Stimulated activated CD8-positive, alpha-beta memory T cell treated with anti-CD3 and anti-CD28 coated beads, Interleukin-4, amount 100 ng/mL, for 24 hours (primary cell): ENCODE results near the gene WIPF1.

Source experiments
- DNase-seq: peaks from one replicate; pipeline ENCODE4 v3.0.0-alpha.2; 2020; ENCODE audit warnings: low read depth

Gene WIPF1

DNA sequence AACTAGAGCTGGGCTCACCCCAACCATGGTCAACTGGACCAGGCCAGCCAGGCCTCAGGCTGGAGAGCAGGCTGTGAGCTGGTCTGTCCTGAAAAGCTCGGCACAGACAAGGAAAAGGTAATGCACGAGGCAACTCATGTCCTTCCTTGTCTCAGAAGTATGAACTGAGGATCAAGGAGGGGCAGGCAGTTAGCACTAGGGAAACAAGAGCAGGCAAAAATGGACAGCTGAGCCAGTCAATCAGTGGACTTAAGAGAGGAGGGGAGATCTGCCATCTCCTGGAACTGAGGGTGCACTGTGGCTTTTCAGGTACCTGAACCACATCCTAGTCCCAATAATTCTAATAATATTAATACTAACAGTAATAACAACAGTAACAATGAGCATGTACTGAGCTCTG lies 20.6 kb upstream of the WIPF1 start:
- DNase-seq: no peak

DNA sequence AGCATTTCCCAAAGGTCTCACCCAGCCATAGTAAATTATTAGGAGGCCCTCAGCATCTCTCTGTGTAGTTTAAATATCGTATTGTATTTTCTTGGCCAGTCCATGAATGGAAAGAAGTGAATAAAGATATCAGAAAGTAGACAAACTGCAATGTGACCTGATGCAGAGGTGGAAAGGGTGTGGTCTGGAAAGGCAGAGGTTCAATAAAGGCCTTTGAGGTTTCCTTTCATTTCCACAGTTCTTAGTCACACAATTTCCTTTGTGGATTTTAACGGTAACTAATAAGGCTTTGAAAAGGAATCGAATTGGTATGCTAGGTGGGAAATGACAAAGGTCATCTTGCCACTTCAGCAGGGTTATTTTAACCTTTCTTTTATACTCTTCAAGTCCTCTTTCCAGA lies 20.1 kb upstream of the WIPF1 start:
- no peak for DNase-seq

DNA sequence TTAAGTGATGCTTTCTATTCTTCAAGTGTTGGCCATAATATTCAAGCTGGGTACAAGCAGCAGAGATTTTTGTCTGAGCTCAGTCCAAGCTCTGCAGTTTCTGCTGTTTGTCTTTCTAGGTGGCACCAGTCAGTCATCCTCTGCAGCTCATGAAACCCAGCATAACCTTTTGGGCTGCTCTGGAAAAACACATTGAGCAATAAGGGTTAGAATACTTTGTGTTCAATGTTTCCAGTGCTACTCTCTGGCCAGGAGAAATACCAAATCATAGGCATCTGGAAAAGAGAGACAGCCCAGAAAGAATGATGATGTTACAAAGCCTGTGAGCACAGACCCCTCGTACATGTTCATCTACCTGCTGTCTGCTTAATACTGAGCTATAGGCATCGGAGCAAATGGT lies 19.5 kb upstream of the WIPF1 start:
- no peak for DNase-seq

DNA sequence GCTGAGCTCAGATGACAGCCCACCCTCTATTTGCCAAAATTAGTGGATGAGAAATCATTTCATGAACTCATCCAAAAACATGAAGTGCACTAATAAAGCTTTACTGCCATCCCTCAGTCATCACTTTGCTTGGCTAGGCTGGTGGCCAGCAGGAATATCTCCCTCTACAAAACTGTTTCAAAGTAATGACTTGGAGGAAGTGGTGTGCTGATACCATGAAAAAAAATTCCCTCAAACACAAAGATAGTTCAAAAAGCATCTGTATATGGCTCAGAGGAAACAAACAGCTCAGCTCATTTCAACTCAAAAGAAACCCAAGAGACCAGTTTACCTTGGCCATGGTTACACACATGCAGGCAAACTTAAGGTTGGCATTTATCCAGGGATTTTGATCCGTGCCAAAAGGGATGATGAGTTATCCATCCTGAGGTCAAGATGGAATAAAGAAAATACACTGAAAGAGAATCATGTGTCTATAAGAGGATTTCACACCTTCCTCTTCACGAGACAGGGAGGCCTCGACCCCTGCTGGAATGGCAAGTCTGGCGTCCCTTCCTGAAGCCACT lies 18.4 kb upstream of the WIPF1 start:
- DNase-seq: no peak

DNA sequence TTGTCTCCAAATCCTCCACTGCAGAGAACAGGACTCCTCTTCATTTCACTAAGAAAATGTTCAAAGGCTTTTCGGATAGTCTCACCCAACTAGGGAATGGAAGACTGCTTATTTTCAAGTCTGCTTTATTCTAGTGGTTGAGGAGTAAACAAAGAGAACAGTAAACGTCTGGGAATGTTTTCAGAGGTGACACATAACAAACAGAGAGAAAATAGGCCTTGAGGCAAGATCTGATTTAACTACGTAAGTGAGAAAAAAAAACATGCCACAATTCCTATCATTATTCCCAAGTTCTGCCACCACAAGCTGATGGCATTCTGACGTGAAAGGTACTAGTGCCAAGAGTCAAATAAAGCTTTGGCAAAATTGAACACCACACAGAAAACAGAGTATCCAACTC lies 16.7 kb upstream of the WIPF1 start:
- no peak for DNase-seq

DNA sequence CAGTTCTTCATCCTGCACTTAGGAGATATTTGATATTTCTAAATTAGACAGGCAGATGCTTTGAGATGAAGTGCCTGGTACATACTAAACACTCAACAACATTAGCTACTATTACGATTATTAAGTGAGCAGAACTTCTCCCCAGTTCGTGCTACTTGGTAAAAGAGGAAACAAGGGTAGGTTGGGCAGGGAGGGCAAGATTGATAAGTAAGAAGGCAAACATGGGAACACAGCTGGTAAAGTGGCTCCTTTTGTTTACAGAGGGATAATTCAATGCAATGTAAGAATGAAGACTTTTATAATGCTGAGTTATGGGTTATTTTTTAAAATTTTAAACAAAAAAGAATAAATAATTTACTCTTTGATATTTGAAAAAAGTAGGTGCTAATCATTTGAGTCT lies 15.9 kb upstream of the WIPF1 start:
- no peak for DNase-seq

DNA sequence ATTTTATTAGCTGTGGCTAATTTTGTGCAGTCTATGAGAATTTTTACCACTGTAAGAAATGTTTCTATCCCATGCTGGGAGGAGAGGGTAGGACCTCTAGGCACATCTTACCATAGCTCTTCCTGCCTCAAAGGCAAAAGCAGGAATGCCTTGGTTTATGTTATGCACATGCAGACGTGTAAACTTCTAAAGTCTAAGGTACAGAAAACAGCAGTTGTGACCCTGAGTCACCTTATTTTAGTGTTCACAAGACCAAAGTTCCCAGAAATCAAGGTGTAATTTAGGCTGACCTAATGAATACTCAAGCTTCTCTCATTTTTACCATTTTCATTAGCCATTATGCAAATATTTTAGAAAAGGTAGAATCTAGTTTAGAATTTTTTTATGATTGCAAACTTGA lies 15.4 kb upstream of the WIPF1 start:
- no peak for DNase-seq

DNA sequence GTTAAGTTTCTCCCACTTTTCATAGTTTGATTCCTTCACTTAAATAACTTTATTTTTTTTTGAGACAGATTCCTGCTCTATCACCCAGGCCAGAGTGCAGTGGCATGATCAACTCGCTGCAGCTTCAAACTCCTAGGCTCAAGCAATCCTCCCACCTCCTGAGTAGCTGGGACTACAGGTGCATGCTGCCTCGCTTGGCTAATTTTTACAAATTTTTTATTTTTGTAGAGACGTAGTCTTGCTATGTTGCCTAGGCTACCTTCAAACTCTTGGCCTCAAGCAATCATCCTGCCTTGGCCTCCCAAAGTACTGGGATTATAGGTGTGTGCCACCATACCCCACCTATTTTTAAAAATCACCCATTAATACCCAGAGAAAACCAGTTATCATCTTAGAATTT lies 14.2 kb upstream of the WIPF1 start:
- DNase-seq: no peak

DNA sequence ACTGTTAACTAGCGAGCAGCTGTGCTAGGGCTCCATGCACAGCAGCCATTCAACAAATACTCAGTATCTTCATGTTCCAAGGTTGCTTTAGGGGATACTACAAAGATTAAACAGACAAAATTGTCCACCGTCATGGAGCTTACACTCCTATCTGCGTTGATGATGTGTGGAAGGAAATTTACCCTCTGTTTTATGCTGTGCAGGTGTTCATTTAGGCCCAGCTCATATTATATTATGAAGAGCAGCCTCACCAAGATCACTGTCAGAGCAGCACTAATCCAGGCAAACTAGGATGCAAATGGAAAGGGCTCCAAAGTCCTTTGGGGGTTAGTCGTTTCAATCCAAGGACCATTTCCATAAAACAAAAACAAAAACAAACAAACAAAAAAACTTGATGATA lies 13.4 kb upstream of the WIPF1 start:
- DNase-seq: no peak

DNA sequence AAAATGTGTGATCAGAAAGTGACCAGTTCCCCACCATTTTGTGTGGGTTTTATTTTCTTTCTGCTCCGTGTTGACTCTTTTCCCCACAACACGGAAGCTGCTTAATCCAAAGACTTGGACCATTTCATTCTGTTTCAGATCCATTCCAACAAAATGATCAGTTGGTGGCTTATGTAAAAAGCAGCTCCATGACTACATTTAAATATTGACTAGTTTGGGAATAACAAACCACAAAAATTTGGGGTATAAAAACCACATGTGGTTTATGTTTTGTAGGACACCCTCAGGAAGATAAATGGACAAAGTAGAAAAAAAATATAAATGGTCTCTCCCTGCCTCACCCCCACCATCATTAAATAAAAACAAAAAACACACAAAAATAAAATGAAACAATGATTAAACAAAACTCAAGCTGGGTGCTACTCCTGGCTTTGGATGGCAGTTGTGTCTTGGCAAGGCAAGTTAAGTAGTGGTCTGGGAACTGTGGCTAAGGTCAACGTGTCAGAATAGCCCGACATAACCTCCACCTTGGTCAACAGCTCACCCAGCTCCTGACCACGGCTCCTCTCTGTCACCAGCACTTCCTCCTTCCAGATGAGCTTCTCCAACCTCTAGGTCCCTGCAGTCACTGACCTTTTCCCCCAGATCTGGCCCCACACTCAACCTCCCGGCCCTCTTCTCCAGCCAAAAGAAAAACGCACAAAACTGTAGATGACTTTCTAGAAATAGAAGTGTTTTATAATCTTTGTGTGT lies 12.8 kb upstream of the WIPF1 start:
- no peak for DNase-seq

DNA sequence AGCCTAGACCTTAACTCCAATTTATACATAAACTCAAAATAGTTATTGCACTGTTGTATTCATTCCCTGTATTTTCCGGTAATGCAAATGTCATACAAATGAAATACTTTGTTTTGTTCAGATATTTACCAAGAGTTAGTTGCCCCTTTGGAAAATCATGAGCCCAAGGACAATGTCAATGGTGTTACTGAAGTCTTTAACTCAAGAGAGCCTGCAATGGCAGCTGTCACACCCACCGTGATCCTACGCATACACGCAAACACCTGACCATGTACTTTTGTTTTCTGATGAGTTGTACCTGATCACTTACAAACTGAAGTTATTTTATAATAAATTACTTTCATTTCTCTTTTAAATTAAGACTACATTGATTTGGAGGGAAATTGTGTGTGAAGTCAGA lies 11.7 kb upstream of the WIPF1 start:
- no peak for DNase-seq

DNA sequence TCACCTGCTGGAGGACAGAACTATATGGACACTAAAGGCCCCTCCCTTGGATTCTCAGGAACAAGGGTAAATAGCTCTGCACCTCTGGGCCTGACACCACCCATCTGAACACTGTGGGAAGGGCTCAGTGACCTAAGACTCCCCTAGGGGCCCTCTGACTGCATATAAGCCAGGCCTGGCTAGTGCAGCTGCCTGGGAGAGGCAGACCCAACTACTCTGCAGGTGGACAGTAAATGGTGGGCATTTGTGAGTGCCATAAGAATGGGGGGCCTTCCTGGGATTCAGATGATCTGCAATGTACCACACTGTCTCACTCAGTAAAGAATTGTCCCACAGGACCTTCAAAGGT lies 11.2 kb upstream of the WIPF1 start:
- DNase-seq: no peak

DNA sequence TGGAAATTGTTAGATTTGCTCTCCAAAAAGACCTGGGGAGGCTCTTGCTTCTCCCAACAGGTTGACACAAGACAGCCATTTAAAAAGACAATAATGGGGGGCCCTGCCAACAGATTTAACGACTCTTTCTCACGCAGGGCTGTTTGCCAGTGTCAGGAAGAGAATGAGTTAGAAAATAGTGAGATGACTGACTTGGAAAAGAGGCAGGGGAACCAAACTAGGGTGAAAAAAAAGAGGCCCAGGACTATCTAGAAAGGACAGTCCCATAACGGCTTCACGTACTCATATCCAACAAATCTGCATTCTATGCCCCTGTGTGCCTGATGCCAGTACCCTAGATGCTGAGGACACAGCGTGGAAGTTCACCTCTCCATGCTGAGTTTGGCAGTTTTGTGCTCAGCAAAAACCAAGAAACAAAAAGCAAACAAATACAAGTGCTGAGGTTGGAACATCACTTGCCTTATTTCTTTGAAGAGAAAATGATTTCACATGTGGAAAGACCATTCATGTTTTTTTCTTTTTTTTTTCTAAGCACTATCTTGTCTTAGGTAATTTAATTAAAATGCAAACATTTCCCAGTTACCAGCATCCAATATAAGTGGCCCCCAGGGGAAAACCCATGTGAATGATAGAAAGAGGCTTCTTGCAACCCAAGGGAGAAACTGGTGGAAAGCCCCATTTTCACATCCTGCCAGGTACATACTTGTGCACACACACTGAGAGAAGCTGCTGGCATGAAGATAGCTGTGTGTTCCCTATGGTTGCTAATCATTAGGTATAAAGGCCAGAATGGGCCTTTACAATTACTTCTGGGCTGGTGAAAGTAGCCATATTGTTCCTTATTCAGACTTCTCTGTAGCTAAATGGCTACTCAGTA lies 10.6 kb upstream of the WIPF1 start:
- DNase-seq: no peak

DNA sequence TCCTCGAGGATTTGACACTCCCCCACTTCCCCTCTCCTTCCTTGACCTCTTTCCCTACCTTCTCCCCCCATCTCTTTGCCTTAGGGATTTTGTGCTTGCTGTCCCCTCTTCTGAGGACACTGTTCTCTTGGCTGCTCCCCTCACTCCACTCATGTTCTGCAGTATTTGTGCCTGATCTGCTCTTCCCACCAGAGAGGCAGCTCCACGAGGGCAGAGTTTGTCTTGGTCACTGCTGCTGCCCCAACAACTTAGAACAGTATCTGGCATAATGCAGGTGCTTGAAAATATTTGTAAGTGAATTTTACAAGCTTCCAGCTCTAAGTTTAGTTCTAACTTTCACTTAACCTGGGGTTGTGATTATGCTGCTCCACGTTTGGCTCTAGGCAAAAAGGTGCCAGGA lies 10.0 kb upstream of the WIPF1 start:
- DNase-seq: no peak

DNA sequence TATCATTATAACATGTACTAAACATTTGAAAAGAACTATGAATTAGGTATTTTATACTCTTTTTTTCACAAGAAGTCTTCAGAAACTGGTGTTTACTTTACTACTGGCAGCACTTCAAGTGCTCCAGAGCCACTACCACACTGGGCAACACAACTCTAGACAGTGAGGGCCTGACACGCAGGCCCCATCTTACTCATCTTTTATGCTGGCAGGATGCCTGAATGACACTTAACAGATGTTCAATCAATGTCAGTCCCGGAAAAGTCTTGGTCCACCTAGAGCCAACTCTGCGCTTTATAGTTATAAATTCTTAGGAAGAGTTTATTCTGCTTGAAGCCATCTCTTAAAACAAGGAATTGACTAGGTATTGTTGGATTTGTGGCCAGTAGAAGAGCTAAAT lies 8.7 kb upstream of the WIPF1 start:
- no peak for DNase-seq

DNA sequence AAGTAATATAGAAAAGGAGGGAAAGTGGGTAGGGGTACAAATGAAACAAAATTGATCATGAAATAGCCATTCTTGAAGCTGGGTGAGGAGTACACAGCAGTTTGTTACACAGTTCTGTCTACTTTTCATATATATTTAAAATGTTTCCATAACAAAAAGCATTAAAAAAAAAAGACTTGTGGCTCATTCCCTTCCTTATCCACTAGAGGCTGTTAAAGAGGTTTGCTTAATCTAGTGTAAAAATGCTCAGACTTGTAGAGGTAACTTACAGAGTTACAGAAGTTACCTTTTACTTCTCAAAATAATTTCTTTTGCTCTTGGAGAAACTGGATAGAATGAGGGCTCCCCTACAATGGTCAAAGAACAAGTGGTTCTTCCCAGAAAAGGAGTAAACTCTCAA lies 8.1 kb upstream of the WIPF1 start:
- DNase-seq: no peak

DNA sequence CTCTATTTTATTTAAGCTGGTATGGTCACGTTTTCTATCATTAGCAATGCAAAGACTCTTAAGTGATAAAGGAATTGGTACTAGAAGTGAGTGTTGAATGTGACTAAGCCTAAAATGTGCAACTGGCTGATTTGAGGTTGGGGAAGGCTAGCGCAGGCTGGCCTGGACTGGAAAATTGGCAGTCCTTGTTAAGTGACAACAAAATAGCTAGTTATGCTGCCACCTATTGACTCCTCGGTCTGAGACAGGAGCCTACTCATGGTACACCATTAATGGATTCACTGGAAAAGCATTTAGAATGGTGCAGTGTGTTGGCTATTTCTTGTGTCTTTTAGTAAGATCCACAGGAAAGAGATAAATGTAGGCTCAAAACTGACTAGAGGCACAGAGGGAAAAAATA lies 5.7 kb upstream of the WIPF1 start:
- DNase-seq: no peak

DNA sequence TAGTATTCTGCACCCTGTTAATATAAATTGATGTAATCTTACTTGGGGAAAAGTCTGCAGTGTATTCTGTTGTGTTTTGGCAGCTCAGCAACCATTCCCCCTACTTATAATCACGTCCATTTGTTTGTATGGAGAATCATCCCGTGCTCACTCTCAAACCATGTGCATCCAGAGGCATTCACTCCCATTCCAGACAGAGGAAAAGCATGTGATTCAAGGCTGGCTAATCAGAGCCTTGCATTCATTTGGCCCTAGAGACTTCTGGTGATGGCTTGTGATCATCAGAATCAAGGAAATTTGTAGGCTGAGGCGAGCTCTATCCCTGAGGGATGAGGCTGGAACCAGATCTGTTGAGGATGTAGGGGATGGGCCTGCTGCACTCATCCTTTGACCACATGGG lies 5.1 kb upstream of the WIPF1 start:
- no peak for DNase-seq

DNA sequence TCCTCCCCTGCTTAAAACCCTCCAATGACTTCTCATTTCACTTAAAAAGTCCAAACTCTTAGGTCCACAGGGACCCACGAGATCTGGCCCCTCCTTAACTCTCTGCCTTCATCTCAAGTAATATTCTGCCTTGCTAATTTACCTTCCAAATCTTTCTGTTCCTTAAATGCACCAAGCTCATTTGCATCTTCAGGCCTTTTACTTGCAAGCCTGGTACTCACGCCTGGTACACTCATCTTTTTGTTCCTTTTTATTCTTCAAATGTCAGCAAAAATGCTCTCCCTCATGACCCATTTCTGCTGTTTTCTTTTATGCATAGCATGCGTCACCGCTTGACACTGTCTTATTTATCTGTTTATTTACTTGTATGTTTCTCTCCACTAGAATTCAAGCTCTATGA lies 2.7 kb upstream of the WIPF1 start:
- no peak for DNase-seq

DNA sequence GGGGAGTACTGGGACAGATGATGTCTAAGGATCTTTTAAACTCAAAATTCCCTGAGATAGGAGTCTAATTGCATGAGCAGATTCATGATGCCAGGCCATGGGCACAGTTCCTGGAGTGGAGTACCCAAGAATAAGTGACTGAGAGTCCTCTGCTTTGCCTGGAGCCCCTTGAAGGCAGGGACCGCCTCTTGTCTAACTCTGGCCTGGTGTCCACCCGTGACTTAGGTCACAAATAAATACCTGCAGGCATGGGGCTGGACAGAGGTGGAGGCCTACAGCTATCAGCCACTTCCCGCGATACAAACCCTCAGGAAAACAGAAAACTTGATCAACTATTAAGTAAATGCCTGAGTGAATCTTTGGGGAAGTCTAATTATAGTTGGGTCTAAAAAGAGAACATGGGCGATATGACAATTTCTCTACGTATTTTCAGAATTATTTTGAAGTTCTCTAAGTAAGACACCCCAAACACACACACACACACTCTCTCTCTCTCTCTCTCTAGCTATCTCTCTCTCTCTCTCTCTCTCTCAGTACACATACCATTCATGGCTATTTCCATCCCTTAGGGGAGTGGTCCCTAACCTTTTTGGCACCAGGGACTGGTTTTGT lies 1.8 kb upstream of the WIPF1 start:
- DNase-seq: no peak

DNA sequence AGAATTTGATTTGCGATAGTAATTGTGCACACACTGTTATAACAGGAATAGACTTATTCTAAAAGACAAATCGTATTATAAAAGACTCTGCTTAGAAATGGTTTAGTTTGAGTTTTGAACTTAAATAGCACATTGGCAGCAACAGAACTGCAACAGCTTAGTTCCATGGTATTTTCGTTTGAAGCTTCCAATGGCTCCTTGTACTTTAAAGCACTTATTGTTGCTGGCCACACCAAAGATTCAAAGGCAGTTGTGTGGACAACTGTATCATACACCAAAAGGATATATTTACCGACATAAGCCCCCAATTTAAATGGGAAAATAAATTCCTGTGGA lies 627 bp downstream of the WIPF1 start:
- no peak for DNase-seq

DNA sequence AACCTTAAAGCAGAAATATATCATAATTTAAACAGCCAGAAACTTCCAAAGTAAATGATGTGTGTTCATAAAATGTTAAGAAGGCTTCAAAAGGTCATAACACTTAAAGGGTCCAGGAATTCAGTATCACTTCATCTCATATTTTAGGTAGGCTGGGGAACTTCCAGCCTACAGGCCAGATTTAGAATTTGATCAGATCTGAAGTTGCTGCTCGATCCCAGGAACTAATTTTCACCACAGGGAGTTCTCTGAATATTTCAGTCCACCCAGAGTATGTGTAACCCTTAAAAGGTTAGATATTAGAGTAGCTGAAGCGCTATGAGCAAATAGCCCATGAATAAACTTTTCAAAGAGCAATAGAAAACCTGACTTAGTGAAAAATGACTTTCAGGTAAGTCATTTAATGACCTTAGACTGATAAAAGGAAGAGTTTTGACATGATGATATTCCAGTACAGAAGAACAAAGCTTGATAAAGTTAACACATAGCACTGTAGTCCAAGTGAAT lies 1.7 kb downstream of the WIPF1 start:
- no peak for DNase-seq
